Transverse colon (tissue), 4 donors: Measurements from ENCODE around the gene IGIP. TPM values are rescaled to one million over a fixed set of nuclear protein-coding genes. Genes with fewer than 3 reads are reported as not detected.

Experiments
- DNase-seq: peaks from one replicate; pipeline ENCODE4 v3.0.0-alpha.2; 2019
- H3K27ac ChIP-seq, 4 donors: fragments of 200-600 bp; sonication (generic); 2 replicates each; pipeline ENCODE4 v1.5.1; 2016 to 2018; ENCODE audit warnings: inconsistent platforms in 4 of 4
- H3K27me3 ChIP-seq: fragments of 200-600 bp; sonication (generic); 2 replicates; pipeline ENCODE4 v1.5.1; 2017; ENCODE audit warnings: inconsistent platforms
- H3K36me3 ChIP-seq, 4 donors: fragments of 200-600 bp; sonication (generic); 2 replicates each; pipeline ENCODE4 v1.5.1; 2017 to 2019; ENCODE audit warnings: inconsistent platforms in 4 of 4
- H3K4me1 ChIP-seq, 4 donors: fragments of 200-600 bp; sonication (generic); 2 replicates each; pipeline ENCODE4 v1.5.1; 2017 to 2020; ENCODE audit warnings: inconsistent platforms in 4 of 4
- H3K4me3 ChIP-seq, 4 donors: fragments of 200-600 bp; sonication (generic); 1 replicate in 1 of 4; 2 replicates in 3 of 4; pipeline versions ENCODE4 v1.5.1 to v1.6.1; 2017 to 2019; ENCODE audit warnings: inconsistent platforms in 4 of 4
- H3K9me3 ChIP-seq, 2 donors: fragments of 200-600 bp; sonication (generic); 2 replicates each; pipeline ENCODE4 v1.5.1; 2017 to 2019; ENCODE audit warnings: inconsistent platforms in 2 of 2
- EP300 ChIP-seq: sonication (generic); formaldehyde crosslinking; IDR thresholded peaks from one replicate; pipeline ENCODE4 v1.6.1; 2017; ENCODE audit warnings: antibody characterized with exemption, low read depth
- POLR2A ChIP-seq: fragments of 450-650 bp; IDR thresholded peaks from one replicate; pipeline ENCODE4 v1.6.1; 2016; ENCODE audit warnings: antibody characterized with exemption, mild to moderate bottlenecking, moderate library complexity
- POLR2AphosphoS5 ChIP-seq, 3 donors: sonication (generic); formaldehyde crosslinking; IDR thresholded peaks; one replicate each; pipeline ENCODE4 v1.6.1; 2016; ENCODE audit warnings: antibody characterized with exemption in 3 of 3
- WGBS, 2 donors: methylation state at CpG; one replicate each; pipeline ENCODE4 v1.1.5; 2018; ENCODE audit warnings: low coverage in 1 of 2; 5-methylcytosine and 5-hydroxymethylcytosine counted together
- in situ Hi-C, 4 donors: fragments of 200-750 bp; cut with MboI; loops; one replicate each; pipeline versions ENCODE4 v1.15.0 to v1.15.1; 2017; ENCODE audit warnings: low sequenced_read_pairs in 3 of 4, low pct_ligation_motif_present in 1 of 4, low pct_unique_long_range_greater_than_20kb in 1 of 4
- intact Hi-C: fragments of 100-400 bp; cut with DNase I; formaldehyde crosslinking; loops from one replicate; pipeline ENCODE4 v1.15.1; 2023; ENCODE audit warnings: low total_unique reads
- total RNA-seq, 4 donors: library from RNA; depleted of rRNA; stranded (reverse); fragments of >200 nt; gene quantifications; one replicate each; pipeline ENCODE4 v1.1.0, GENCODE V29; 2016
- TF ChIP-seq, protein P1 (sequence below), 5 experiments: fragments of 200-600 bp in 3 of 5; fragments of 450-650 bp in 2 of 5; sonication (generic) in 3 of 5; IDR thresholded peaks; 1 replicate in 2 of 5; 2 replicates in 3 of 5; pipeline ENCODE4 v1.5.1; 2016 to 2017; ENCODE audit warnings: antibody characterized with exemption in 5 of 5, inconsistent platforms in 3 of 5, mild to moderate bottlenecking in 2 of 5, moderate library complexity in 1 of 5

The IGIP gene
- total RNA-seq, 4 donors from 2014 or later, result 12.8 to 22.4 (median 20.5) TPM

DNA sequence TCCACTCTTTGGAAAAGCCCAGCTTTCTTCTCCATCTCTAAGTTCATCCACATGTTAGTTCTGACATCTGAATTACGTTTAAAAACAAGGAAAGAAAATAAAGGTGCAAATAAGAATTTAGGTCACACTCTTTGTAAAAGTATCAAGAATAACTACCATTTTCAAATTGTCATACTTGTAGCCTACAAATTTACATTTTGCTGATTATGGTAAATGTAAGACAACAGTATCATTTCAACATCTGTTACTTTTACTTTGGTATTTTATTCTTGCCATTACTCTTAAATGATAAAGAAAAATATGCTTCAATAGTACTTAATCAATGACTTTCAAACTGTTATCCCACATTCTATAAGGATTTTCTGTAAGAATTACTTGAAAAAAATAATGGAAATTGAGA, 21.6 kb upstream of the IGIP start:
- Histone ChIP-seq H3K9me3 (no peaks in the 10 kb centered on the region), H3K4me3 (no peak overlapping the region), H3K4me1 (peaks cover 5 to 16% (median 14%) of the 10 kb centered on the region in 4 donors), H3K36me3 (no peaks in the 10 kb centered on the region), H3K27me3 (no peaks in the 10 kb centered on the region), H3K27ac (no peak overlapping the region)
- TF ChIP-seq POLR2A, result no peak
- TF ChIP-seq EP300, result no peak
- TF ChIP-seq, protein P1, sequence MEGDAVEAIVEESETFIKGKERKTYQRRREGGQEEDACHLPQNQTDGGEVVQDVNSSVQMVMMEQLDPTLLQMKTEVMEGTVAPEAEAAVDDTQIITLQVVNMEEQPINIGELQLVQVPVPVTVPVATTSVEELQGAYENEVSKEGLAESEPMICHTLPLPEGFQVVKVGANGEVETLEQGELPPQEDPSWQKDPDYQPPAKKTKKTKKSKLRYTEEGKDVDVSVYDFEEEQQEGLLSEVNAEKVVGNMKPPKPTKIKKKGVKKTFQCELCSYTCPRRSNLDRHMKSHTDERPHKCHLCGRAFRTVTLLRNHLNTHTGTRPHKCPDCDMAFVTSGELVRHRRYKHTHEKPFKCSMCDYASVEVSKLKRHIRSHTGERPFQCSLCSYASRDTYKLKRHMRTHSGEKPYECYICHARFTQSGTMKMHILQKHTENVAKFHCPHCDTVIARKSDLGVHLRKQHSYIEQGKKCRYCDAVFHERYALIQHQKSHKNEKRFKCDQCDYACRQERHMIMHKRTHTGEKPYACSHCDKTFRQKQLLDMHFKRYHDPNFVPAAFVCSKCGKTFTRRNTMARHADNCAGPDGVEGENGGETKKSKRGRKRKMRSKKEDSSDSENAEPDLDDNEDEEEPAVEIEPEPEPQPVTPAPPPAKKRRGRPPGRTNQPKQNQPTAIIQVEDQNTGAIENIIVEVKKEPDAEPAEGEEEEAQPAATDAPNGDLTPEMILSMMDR (IDR thresholded peaks at IDR 0.05), result no peak
- no peak for TF ChIP-seq POLR2AphosphoS5 (IDR thresholded peaks at IDR 0.05)
- 54 to 67% methylated on average over 1 of the region's 1 CpG for WGBS, 2 donors
- no peak for DNase-seq
- intact Hi-C loops, result no loop called here
- in situ Hi-C loops, result no loop called here

GRCh38 chr5:140106101-140106500, 19.6 kb upstream of the IGIP start:
- no peak overlapping the region for H3K4me3 ChIP-seq
- TF ChIP-seq POLR2A, result no peak
- TF ChIP-seq, protein P1 (IDR thresholded peaks at IDR 0.05), result no peak
- no peak for TF ChIP-seq POLR2AphosphoS5 (IDR thresholded peaks at IDR 0.05)
- no peak for TF ChIP-seq EP300
- H3K27me3 ChIP-seq, result peaks cover 5% of the 10 kb centered on the region
- peak overlapping the region in 3 of 4 donors; percentile 96 to 97 (median 97) for H3K27ac ChIP-seq
- intact Hi-C loops (loop anchor here (5.0 kb wide), 1 partner anchor 36 kb away; no protein-coding TSS in a partner anchor), in situ Hi-C loops (no loop called here)
- 71 to 75% methylated on average over 5 of the region's 5 CpGs for WGBS, 2 donors
- H3K36me3 ChIP-seq, result no peaks in the 10 kb centered on the region
- no peaks in the 10 kb centered on the region for H3K9me3 ChIP-seq
- no peak for DNase-seq
- H3K4me1 ChIP-seq, result peaks cover 5 to 24% (median 21%) of the 10 kb centered on the region in 4 donors

DNA sequence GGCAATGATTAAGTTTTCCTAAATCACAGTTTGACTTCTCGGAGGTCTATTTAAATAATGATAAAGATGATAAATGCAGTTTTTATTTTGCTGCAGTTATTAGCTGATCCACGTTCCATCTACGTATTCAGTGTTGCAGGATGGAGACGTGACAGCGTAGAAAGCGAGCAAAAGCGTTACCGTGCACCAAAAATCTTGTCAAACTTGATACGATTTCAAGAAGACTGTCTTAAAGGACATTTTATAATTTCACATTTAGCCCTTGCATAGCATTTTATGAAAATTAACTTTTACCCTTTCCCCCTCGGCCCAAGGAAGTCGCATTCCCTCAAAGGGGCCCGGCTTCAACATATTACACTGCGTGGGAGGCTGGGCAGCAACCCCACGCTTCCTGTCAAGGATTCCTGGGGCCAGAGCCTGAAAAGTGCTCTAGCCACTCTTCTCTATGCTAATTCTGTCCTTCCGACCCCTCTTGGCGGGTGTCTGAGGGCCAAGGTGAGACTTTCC, 18.9 kb upstream of the IGIP start:
- intact Hi-C loops, result loop anchor here (5.0 kb wide), 1 partner anchor 35 kb away; no protein-coding TSS in a partner anchor

GRCh38 chr5:140107312-140108092, 18.2 kb upstream of the IGIP start:
- WGBS, 2 donors, result 1% methylated on average over 56 of the region's 88 CpGs; no CpG with 5 or more reads in 1 of the 2 donors
- in situ Hi-C loops (no loop called here), intact Hi-C loops (loop anchor here (5.0 kb wide), 1 partner anchor 35 kb away; no protein-coding TSS in a partner anchor)
- DNase-seq, result peak; percentile 95
- Histone ChIP-seq H3K4me3 (peak overlapping the region; percentile 71 to 81 (median 76)), H3K27ac (peak overlapping the region; percentile 96 to 97 (median 97)), H3K9me3 (no peaks in the 10 kb centered on the region), H3K36me3 (no peaks in the 10 kb centered on the region), H3K4me1 (peaks cover 6 to 36% (median 28%) of the 10 kb centered on the region in 4 donors), H3K27me3 (peaks cover 5% of the 10 kb centered on the region)
- TF ChIP-seq POLR2A (peak; percentile 86), POLR2AphosphoS5 (IDR thresholded peaks at IDR 0.05) (peak; percentile 78 to 91 (median 88)), EP300 (no peak)
- TF ChIP-seq, protein P1 (IDR thresholded peaks at IDR 0.05), result peak in 2 of 5 experiments; percentile 23 to 55

More for the DNA sequence above, 18.9 kb upstream of the IGIP start:
- Histone ChIP-seq H3K27me3 (peaks cover 5% of the 10 kb centered on the region), H3K27ac (peak overlapping the region; percentile 96 to 97 (median 97)), H3K36me3 (no peaks in the 10 kb centered on the region), H3K9me3 (no peaks in the 10 kb centered on the region), H3K4me1 (peaks cover 5 to 30% (median 22%) of the 10 kb centered on the region in 4 donors), H3K4me3 (peak overlapping the region; percentile 37 to 81 (median 72))
- no peak for TF ChIP-seq EP300
- no peak for TF ChIP-seq POLR2A
- TF ChIP-seq, protein P1 (IDR thresholded peaks at IDR 0.05), result no peak
- TF ChIP-seq POLR2AphosphoS5 (IDR thresholded peaks at IDR 0.05), result no peak
- no peak for DNase-seq
- WGBS, 2 donors, result 60 to 79% methylated on average over 11 to 16 of the region's 16 CpGs
- in situ Hi-C loops, result no loop called here
